Ovary (tissue), 3 donors: Measurements from ENCODE around the gene INMT.

Experiments used
- CTCF ChIP-seq, 3 donors: fragments of 450-650 bp in 2 of 3; fragments of 200-600 bp in 1 of 3; IDR thresholded peaks; one replicate each; pipeline versions ENCODE4 v1.5.1 to v1.8.0; 2016 to 2022; ENCODE audit warnings: antibody characterized with exemption in 3 of 3, mild to moderate bottlenecking in 1 of 3
- POLR2A ChIP-seq: fragments of 450-650 bp; IDR thresholded peaks from one replicate; pipeline ENCODE4 v1.6.1; 2017; ENCODE audit warnings: antibody characterized with exemption, mild to moderate bottlenecking, moderate library complexity
- donor health status: DM: no; HTN: no; CAD: no.

DNA sequence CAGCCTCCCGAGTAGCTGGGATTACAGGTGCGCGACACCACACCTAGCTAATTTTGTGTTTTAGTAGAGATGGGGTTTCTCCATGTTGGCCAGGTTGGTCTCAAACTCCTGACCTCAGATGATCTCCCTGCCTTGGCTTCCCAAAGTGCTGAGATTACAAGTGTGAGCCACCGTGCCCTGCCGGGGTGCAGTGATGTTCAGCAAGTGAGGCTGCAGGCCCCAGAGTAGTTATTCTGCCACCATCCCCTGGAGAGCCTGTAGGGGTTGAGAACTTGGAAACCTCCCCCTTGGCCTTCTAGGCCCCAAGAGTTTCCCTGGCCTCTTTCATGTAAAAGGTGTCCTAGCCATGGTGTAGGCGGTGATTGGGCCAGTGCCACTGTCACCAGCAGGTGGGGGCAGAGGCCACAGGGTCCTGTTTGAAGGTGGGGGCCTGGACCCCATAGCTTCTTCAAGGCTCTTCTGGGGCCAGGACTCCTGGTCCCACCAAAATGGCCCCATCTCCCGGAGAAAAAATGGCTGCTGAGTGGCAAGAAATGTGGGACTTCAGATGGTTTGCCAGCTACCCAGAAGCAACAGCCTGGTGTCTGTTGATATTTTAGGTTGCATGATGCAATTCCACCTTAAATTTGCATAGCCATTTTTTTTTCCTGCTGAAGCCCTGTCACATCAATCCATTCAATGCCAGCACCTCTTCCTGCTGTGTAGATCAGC is 25.5 kb upstream of the INMT start:
- TF ChIP-seq POLR2A (no peak), CTCF (IDR thresholded peaks at IDR 0.05) (no peak)
